Choroid plexus epithelial cell (primary cell): ENCODE data around the gene SYNJ2.
"Not testable (repeated sequence)": the region's sequence is repeated elsewhere in the genome, so short reads cannot be mapped to it uniquely, and the experiment has no call there.

Experiments
- DNase-seq: peaks from one replicate; pipeline ENCODE4 v3.0.0-alpha.2; 2010; ENCODE audit warnings: low read depth
- H3K4me3 ChIP-seq: 2 replicates; pipeline ENCODE4 v1.5.1; 2011; ENCODE audit warnings: low read depth, mild to moderate bottlenecking, control low read depth, low read length, moderate library complexity
- TF ChIP-seq, protein P1 (sequence below): conservative IDR thresholded peaks from 2 replicates; pipeline ENCODE4 v1.5.1; 2011; ENCODE audit warnings: low read depth, mild to moderate bottlenecking, control low read depth, inconsistent platforms, low read length, moderate library complexity

The SYNJ2 gene

DNA sequence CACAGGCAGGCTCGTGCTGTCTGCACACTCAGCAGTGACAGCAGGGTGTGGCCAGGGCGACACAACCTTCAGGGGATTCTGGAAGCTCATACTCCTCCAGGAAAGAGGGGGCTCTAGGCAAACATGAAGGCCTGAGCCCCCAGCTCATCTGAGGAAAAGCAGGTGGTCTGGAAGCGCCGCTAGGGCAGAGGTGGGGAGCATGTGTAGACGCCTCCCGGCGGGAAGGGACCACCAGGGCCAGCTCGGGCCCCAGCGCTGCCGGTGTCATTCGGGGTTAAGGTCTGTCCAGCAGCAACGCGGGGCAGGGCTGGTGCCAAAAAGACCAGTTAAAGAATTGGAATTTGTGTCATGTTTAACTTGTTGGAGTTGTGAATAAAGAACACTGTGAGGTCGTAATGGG lies 39.3 kb upstream of the SYNJ2 start:
- TF ChIP-seq, protein P1, sequence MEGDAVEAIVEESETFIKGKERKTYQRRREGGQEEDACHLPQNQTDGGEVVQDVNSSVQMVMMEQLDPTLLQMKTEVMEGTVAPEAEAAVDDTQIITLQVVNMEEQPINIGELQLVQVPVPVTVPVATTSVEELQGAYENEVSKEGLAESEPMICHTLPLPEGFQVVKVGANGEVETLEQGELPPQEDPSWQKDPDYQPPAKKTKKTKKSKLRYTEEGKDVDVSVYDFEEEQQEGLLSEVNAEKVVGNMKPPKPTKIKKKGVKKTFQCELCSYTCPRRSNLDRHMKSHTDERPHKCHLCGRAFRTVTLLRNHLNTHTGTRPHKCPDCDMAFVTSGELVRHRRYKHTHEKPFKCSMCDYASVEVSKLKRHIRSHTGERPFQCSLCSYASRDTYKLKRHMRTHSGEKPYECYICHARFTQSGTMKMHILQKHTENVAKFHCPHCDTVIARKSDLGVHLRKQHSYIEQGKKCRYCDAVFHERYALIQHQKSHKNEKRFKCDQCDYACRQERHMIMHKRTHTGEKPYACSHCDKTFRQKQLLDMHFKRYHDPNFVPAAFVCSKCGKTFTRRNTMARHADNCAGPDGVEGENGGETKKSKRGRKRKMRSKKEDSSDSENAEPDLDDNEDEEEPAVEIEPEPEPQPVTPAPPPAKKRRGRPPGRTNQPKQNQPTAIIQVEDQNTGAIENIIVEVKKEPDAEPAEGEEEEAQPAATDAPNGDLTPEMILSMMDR = no peak

GRCh38 chr6:157943249-157943963 lies 38.3 kb upstream of the SYNJ2 start:
- H3K4me3 ChIP-seq = no peak overlapping the region
- TF ChIP-seq, protein P1 = no peak
- DNase-seq = no peak

More for the DNA sequence above, 39.3 kb upstream of the SYNJ2 start:
- DNase-seq = no peak
- no peak overlapping the region for H3K4me3 ChIP-seq

GRCh38 chr6:157943964-157944283 lies 37.7 kb upstream of the SYNJ2 start:
- TF ChIP-seq, protein P1 = no peak
- no peak for DNase-seq
- H3K4me3 ChIP-seq = no peak overlapping the region

DNA sequence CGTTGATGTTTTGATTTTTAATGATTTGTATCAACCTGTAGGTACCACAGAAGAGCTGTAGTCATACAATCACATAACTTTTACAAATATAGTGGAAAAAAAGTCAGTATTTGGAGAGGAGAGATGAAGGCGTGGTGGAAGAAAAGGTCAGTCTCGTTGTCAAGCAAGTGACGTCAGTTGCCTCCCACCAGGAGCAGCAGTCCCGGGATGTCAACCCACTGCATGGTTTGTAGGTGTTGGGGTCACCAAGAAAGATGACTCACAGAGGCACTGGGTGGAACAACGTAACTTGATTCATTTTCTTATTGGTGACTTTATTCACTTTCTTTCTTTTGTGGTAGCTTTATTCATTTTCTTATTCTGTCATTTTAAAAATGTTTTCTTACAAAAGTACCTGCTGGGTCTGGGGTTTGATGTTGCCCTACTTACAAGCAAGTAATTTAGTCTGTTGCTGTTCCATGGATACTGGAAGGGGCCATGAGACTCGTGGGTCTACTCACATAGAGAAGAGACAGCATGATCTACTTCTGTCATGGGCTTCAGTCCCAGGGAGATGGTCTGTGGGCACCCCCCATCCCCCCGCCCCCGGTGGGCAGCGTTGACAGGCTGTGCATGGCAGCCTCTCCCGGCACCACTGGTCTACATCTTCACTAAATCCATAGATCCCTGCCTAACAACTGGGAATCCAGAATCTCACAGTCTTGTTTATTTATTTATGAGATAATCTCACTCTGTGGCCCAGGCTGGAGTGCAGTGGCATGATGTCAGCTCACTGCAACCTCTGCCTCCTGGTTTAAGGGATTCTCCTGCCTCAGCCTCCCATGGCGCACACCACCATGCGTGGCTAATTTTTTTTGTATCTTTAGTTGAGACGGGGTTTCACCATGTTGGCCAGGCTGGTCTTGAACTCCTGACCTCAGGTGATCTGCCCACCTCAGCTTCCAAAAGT lies 36.4 kb upstream of the SYNJ2 start:
- peak; percentile 93 for DNase-seq
- no peak overlapping the region for H3K4me3 ChIP-seq
- TF ChIP-seq, protein P1 = no peak

GRCh38 chr6:157946053-157946617 lies 35.5 kb upstream of the SYNJ2 start:
- no peak overlapping the region for H3K4me3 ChIP-seq
- TF ChIP-seq, protein P1 = no peak
- DNase-seq = no peak

GRCh38 chr6:157946865-157947532 lies 34.7 kb upstream of the SYNJ2 start:
- peak; percentile 70 for DNase-seq
- TF ChIP-seq, protein P1 = peak; percentile 76
- H3K4me3 ChIP-seq = no peak overlapping the region

DNA sequence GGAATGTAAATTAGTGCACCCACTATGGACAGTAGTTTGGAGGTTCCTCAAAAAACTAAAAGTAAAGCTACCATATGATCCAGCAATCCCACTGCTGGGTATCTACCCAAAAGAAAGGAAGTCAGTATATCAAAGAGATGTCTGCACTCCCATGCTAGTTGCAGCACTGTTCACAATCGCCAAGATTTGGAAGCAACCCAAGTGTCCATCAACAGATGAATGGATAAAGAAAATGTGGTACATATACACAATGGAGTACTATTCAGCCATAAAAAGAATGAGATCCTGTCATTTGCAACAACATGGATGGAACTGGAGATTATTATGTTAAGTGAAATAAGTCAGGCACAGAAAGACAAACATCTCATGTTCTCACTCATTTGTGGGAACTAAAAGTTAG lies 30.8 kb upstream of the SYNJ2 start:
- H3K4me3 ChIP-seq = not testable (repeated sequence)

More for the DNA sequence above, 30.8 kb upstream of the SYNJ2 start:
- not testable (repeated sequence) for DNase-seq
